SK-N-SH (cell line): ENCODE results near the gene LRRN4CL. TPM values are rescaled to one million over a fixed set of nuclear protein-coding genes. Genes with fewer than 3 reads are reported as not detected.

Experiments used
- CTCF ChIA-PET: fragments of 300-600, 350-600 bp; formaldehyde crosslinking; extraction: SDS; loops from one replicate; lab custom pipeline; 2021; lab: Yijun Ruan, JAX
- POLR2A ChIA-PET: fragments of 350-600 bp; sonication (Branson Sonifier 250); formaldehyde crosslinking; extraction: SDS; loops from one replicate; lab custom pipeline; 2020; ENCODE audit warnings: antibody characterized with exemption, inconsistent platforms; lab: Yijun Ruan, JAX
- DNase-seq: peaks from one replicate; pipeline ENCODE4 v3.0.0; 2012
- H2AFZ ChIP-seq: fragments of 200-600 bp; sonication (generic); 2 replicates; pipeline ENCODE4 v1.8.1; 2016; ENCODE audit warnings: antibody characterized with exemption, mild to moderate bottlenecking, low read depth
- H3F3A ChIP-seq: fragments of 200-600 bp; sonication (generic); replicated peaks from 2 replicates; pipeline ENCODE3; 2016; ENCODE audit warnings: antibody characterized with exemption, mild to moderate bottlenecking; ENCODE audit not compliant: insufficient read depth
- H3K27ac ChIP-seq, 2 experiments: fragments of 200-500 bp in 1 of 2; fragments of 200-600 bp in 1 of 2; sonication (Bioruptor generic) in 1 of 2; sonication (generic), shearing (Covaris generic) in 1 of 2; 2 replicates each; pipeline versions ENCODE4 v1.5.1 to v1.6.1; 2014 to 2016; ENCODE audit warnings: low read depth in 2 of 2, inconsistent platforms in 1 of 2, low read length in 1 of 2, mild to moderate bottlenecking in 1 of 2, mixed read lengths in 1 of 2
- H3K27me3 ChIP-seq: fragments of 200-600 bp; sonication (generic), shearing (Covaris generic); 2 replicates; pipeline ENCODE4 v1.6.1; 2016; ENCODE audit warnings: mixed run types; ENCODE audit not compliant: insufficient read depth
- H3K36me3 ChIP-seq, 2 experiments: fragments of 200-500 bp in 1 of 2; fragments of 200-600 bp in 1 of 2; sonication (Bioruptor generic) in 1 of 2; sonication (generic) in 1 of 2; replicated peaks in 1 of 2; 2 replicates each; pipeline versions ENCODE3 to v1.5.1; 2014 to 2016; ENCODE audit warnings: low read length in 1 of 2, mild to moderate bottlenecking in 1 of 2; ENCODE audit not compliant: insufficient read depth in 2 of 2, control insufficient read depth in 1 of 2
- H3K4me1 ChIP-seq, 2 experiments: fragments of 200-500 bp in 1 of 2; fragments of 200-600 bp in 1 of 2; sonication (Bioruptor generic) in 1 of 2; sonication (generic), shearing (Covaris generic) in 1 of 2; 2 replicates each; pipeline versions ENCODE4 v1.5.1 to v1.6.1; 2014 to 2016; ENCODE audit warnings: low read depth in 1 of 2, low read length in 1 of 2, mixed run types in 1 of 2; ENCODE audit not compliant: insufficient read depth in 2 of 2, control insufficient read depth in 1 of 2
- H3K4me2 ChIP-seq: fragments of 200-600 bp; sonication (generic), shearing (Covaris generic); 2 replicates; pipeline ENCODE4 v1.6.1; 2017; ENCODE audit warnings: mixed run types
- H3K4me3 ChIP-seq, 2 experiments: fragments of 200-500 bp in 1 of 2; fragments of 200-600 bp in 1 of 2; sonication (Bioruptor generic) in 1 of 2; sonication (generic), shearing (Covaris generic) in 1 of 2; 2 replicates each; pipeline versions ENCODE4 v1.5.1 to v1.8.1; 2014 to 2016; ENCODE audit warnings: low read depth in 2 of 2, inconsistent platforms in 1 of 2, low read length in 1 of 2, mild to moderate bottlenecking in 1 of 2, mixed read lengths in 1 of 2, moderate library complexity in 1 of 2
- H3K79me2 ChIP-seq: fragments of 200-600 bp; sonication (generic); 2 replicates; pipeline ENCODE4 v1.8.1; 2017; ENCODE audit warnings: mild to moderate bottlenecking; ENCODE audit not compliant: insufficient read depth
- H3K9ac ChIP-seq: fragments of 200-600 bp; sonication (generic); 2 replicates; pipeline ENCODE4 v1.6.1; 2017; ENCODE audit warnings: mixed run types
- H3K9me2 ChIP-seq: fragments of 200-600 bp; sonication (generic); 2 replicates; pipeline ENCODE4 v1.6.1; 2017; ENCODE audit warnings: mixed run types
- H3K9me3 ChIP-seq: fragments of 200-600 bp; sonication (generic); 2 replicates; pipeline ENCODE4 v1.6.1; 2017; ENCODE audit warnings: mixed run types, mild to moderate bottlenecking, moderate library complexity
- H4K20me1 ChIP-seq: fragments of 200-600 bp; sonication (generic); 2 replicates; pipeline ENCODE4 v1.6.1; 2017; ENCODE audit warnings: mild to moderate bottlenecking, mixed run types; ENCODE audit not compliant: insufficient read depth
- ELF1 ChIP-seq: IDR thresholded peaks from 2 replicates; pipeline ENCODE4 v1.4.0; 2012
- EZH2phosphoT487 ChIP-seq: fragments of 200-600 bp; sonication (generic); IDR thresholded peaks from 2 replicates; pipeline ENCODE4 v1.6.1; 2017; ENCODE audit warnings: low read depth, mixed run types, mild to moderate bottlenecking, antibody characterized with exemption, moderate library complexity, borderline replicate concordance
- FOXJ3 ChIP-seq: sonication (generic); formaldehyde crosslinking; IDR thresholded peaks from 2 replicates; pipeline ENCODE4 v1.5.1; 2020; ENCODE audit warnings: mild to moderate bottlenecking, missing genetic modification reagents
- GATA2 ChIP-seq: sonication (generic); formaldehyde crosslinking; IDR thresholded peaks from 2 replicates; pipeline ENCODE4 v1.5.0; 2020; ENCODE audit warnings: mild to moderate bottlenecking, missing genetic modification reagents
- NRF1 ChIP-seq: IDR thresholded peaks from 2 replicates; pipeline ENCODE4 v1.6.1; 2012; ENCODE audit warnings: low read depth, mild to moderate bottlenecking, low read length
- RAD21 ChIP-seq: IDR thresholded peaks from 2 replicates; pipeline ENCODE4 v1.6.1; 2012; ENCODE audit warnings: mild to moderate bottlenecking, low read length
- REST ChIP-seq: IDR thresholded peaks from 2 replicates; pipeline ENCODE4 v1.6.1; 2012; ENCODE audit warnings: mild to moderate bottlenecking, low read depth, low read length, moderate library complexity
- USF1 ChIP-seq: IDR thresholded peaks from 2 replicates; pipeline ENCODE4 v1.4.0; 2012; ENCODE audit warnings: low read depth, borderline replicate concordance
- YY1 ChIP-seq: IDR thresholded peaks from 2 replicates; pipeline ENCODE4 v1.4.0; 2012; ENCODE audit warnings: low read depth, mild to moderate bottlenecking
- WGBS: methylation state at CpG from one replicate; pipeline ENCODE4 v1.1.6; 2017; ENCODE audit warnings: low lambda C conversion rate; 5-methylcytosine and 5-hydroxymethylcytosine counted together
- polyA plus RNA-seq, 3 experiments: library from polyadenylated mRNA; depleted of rRNA; stranded (reverse); fragments of >200 nt; gene quantifications; 2 replicates each; pipeline ENCODE4 v1.2.3, GENCODE V29; 2012
- TF ChIP-seq, protein P1 (sequence below): fragments of 150-350 bp; IDR thresholded peaks from 2 replicates; pipeline ENCODE4 v1.6.1; 2016; ENCODE audit warnings: mild to moderate bottlenecking, low read depth, low read length

The LRRN4CL gene
- polyA plus RNA-seq, 1 of the 3 experiments (the other 2 are of a cell fraction): 0.08 TPM

- Histone ChIP-seq H3K9me3 (no peaks in the 10 kb centered on the region), H3K27ac (no peak overlapping the region), H3K9ac (no peak overlapping the region), H3K9me2 (no peaks in the 10 kb centered on the region), H3K27me3 (no peaks in the 10 kb centered on the region), H3K4me3 (no peak overlapping the region), H3K4me2 (no peak overlapping the region), H3K79me2 (peaks cover 55% of the 10 kb centered on the region), H3K4me1 (no peaks in the 10 kb centered on the region; a peak in 1 of 4 replicates), H2AFZ (no peak overlapping the region), H4K20me1 (no peaks in the 10 kb centered on the region), H3K36me3 (peaks cover 76 to 84% of the 10 kb centered on the region in 2 experiments), H3F3A (peaks cover 63% of the 10 kb centered on the region)
- DNase-seq: peak; percentile 42
- ChIA-PET POLR2A (interaction anchor here (0.7 to 1.8 kb wide), 2 partner anchors 11 to 126 kb away, joined by 3 to 5 read pairs; no protein-coding TSS in a partner anchor), CTCF (interaction anchor here (0.6 to 2.0 kb wide), 5 partner anchors 12 to 128 kb away, joined by 3 to 5 read pairs (median 4); partner anchors contain the start of genes HNRNPUL2 and TTC9C)
- TF ChIP-seq REST: no peak
- no peak for TF ChIP-seq NRF1
- TF ChIP-seq, protein P1, sequence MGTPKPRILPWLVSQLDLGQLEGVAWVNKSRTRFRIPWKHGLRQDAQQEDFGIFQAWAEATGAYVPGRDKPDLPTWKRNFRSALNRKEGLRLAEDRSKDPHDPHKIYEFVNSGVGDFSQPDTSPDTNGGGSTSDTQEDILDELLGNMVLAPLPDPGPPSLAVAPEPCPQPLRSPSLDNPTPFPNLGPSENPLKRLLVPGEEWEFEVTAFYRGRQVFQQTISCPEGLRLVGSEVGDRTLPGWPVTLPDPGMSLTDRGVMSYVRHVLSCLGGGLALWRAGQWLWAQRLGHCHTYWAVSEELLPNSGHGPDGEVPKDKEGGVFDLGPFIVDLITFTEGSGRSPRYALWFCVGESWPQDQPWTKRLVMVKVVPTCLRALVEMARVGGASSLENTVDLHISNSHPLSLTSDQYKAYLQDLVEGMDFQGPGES: no peak
- TF ChIP-seq FOXJ3 (CRISPR knock-in tag): no peak
- no peak for TF ChIP-seq GATA2 (CRISPR knock-in tag)
- TF ChIP-seq ELF1: no peak
- no peak for TF ChIP-seq YY1
- TF ChIP-seq RAD21: no peak
- no peak for TF ChIP-seq USF1
- no peak for TF ChIP-seq EZH2phosphoT487
- WGBS: 89% methylated on average over 24 of the region's 24 CpGs
Observed at GRCh38 chr11:62715150-62716130, 26.1 kb upstream of the LRRN4CL start.
